CD4-positive, CD25-positive, alpha-beta regulatory T cell (primary cell): ENCODE measurements around the gene PRKG1. TPM values are rescaled to one million over a fixed set of nuclear protein-coding genes. Genes with fewer than 3 reads are reported as not detected.
"Not testable (repeated sequence)": the region's sequence is repeated elsewhere in the genome, so short reads cannot be mapped to it uniquely, and the experiment has no call there.

Source experiments
- ATAC-seq, 2 donors: fragments of 150-1000 bp; cut with Tn5 transposase; one replicate each; pipeline ENCODE4 v1.10.0; 2021; ENCODE audit warnings: low read depth in 2 of 2, moderate number of reproducible peaks in 2 of 2, moderate library complexity in 1 of 2
- DNase-seq, 3 donors: peaks; one replicate each; pipeline versions ENCODE4 v3.0.0 to v3.0.0-alpha.2; 2012 to 2022; ENCODE audit warnings: mixed read lengths in 1 of 3
- H3K27ac ChIP-seq: one replicate; pipeline ENCODE4 v1.7.0; 2013; ENCODE audit warnings: mild to moderate bottlenecking, low read length; ENCODE audit not compliant: insufficient read depth, poor library complexity, severe bottlenecking
- H3K27me3 ChIP-seq: one replicate; pipeline ENCODE4 v1.7.0; 2013; ENCODE audit warnings: low read length; ENCODE audit not compliant: control insufficient read depth, insufficient read depth
- H3K36me3 ChIP-seq: one replicate; pipeline ENCODE4 v1.7.0; 2013; ENCODE audit warnings: mild to moderate bottlenecking, low read length, moderate library complexity; ENCODE audit not compliant: control insufficient read depth, insufficient read depth
- H3K4me1 ChIP-seq: 2 replicates; pipeline ENCODE4 v1.7.0; 2013; ENCODE audit warnings: mild to moderate bottlenecking, low read length; ENCODE audit not compliant: insufficient read depth, control insufficient read depth, poor library complexity, severe bottlenecking
- H3K4me3 ChIP-seq: one replicate; pipeline ENCODE4 v1.7.0; 2013; ENCODE audit warnings: low read depth, mild to moderate bottlenecking, low read length, moderate library complexity
- H3K9me3 ChIP-seq, 2 experiments: 1 replicate in 1 of 2; 2 replicates in 1 of 2; pipeline ENCODE4 v1.7.0; 2013; ENCODE audit warnings: low read length in 2 of 2, mild to moderate bottlenecking in 1 of 2, moderate library complexity in 1 of 2; ENCODE audit not compliant: control insufficient read depth in 2 of 2
- H3K27ac Mint-ChIP-seq, 3 donors: one replicate each; pipeline ENCODE4 v1.8.0; 2020 to 2022; ENCODE audit warnings: mild to moderate bottlenecking in 3 of 3, mixed read lengths in 3 of 3, moderate library complexity in 2 of 3
- H3K27me3 Mint-ChIP-seq: one replicate; pipeline ENCODE4 v1.8.0; 2022; ENCODE audit warnings: mild to moderate bottlenecking, mixed read lengths
- H3K36me3 Mint-ChIP-seq: one replicate; pipeline ENCODE4 v1.8.0; 2020; ENCODE audit warnings: mixed read lengths
- H3K4me1 Mint-ChIP-seq, 4 donors: one replicate each; pipeline ENCODE4 v1.8.0; 2020 to 2022; ENCODE audit warnings: mixed read lengths in 4 of 4, mild to moderate bottlenecking in 1 of 4
- H3K4me3 Mint-ChIP-seq, 4 donors: one replicate each; pipeline ENCODE4 v1.8.0; 2020 to 2022; ENCODE audit warnings: mild to moderate bottlenecking in 4 of 4, mixed read lengths in 4 of 4, moderate library complexity in 3 of 4
- H3K9me3 Mint-ChIP-seq, 7 donors: one replicate each; pipeline ENCODE4 v1.8.0; 2020 to 2022; ENCODE audit warnings: mixed read lengths in 7 of 7, mild to moderate bottlenecking in 3 of 7, moderate library complexity in 2 of 7
- polyA plus RNA-seq, 4 donors: library from polyadenylated mRNA; unstranded; fragments of 300-500 nt; fragmentation: Illumina TruSeq; gene quantifications; one replicate each; pipeline ENCODE4 v1.2.3, GENCODE V29; 2021
- total RNA-seq: library from RNA; stranded (reverse); gene quantifications from one replicate; pipeline ENCODE4 v1.2.3, GENCODE V29; 2022

Gene PRKG1
- total and polyA plus RNA-seq, 5 donors from 2014 or later, result 0.30 TPM; not detected in 4

DNA sequence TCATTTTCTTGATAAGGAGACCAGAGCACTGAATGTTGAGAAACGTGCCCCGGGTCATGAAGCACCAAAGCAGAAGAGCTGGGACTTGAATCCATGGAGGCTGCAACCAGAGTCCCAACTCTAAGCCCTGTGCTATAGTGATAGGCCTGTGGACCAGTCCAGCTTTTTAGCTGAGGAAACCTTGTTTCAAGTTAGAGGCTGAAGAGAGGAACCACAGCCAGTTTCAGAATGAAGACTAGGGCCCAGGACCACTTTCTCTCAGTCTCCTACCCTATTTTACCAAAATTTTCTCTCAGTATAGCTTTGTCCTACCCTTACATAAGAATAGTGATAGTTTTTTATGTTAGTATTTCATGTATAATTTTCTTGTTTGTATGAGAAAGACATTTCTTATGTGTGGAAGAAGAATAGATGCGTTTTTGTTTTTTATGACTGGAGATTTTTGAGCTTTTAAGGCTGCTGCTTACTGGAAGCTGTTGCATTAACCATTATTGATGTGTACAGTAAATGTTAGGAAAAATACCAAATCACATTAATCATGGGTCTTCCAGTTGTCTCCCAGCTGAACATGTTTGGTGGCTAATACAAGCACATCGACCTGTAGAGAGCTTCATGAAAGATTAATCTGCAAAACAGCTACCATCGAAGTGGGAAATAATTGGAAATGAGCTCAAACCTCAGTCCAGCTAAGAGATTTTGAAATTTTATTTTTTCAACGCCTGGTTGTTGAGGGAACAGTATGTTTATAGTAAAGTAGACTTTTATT is 670.1 kb downstream of the PRKG1 start:
- H3K4me1 ChIP-seq, result no peaks in the 10 kb centered on the region
- H3K27me3 Mint-ChIP-seq, result peaks cover 5% of the 10 kb centered on the region
- H3K27ac Mint-ChIP-seq, result no peak overlapping the region
- no peak overlapping the region for H3K4me3 Mint-ChIP-seq
- H3K27me3 ChIP-seq, result peaks cover 5% of the 10 kb centered on the region
- H3K36me3 Mint-ChIP-seq, result no peaks in the 10 kb centered on the region
- no peaks in the 10 kb centered on the region for H3K9me3 ChIP-seq
- ATAC-seq (no peak), DNase-seq (no peak)
- no peaks in the 10 kb centered on the region for H3K9me3 Mint-ChIP-seq
- H3K4me1 Mint-ChIP-seq, result no peaks in the 10 kb centered on the region
- no peak overlapping the region for H3K4me3 ChIP-seq
- H3K27ac ChIP-seq, result no peak overlapping the region
- H3K36me3 ChIP-seq, result no peaks in the 10 kb centered on the region

DNA sequence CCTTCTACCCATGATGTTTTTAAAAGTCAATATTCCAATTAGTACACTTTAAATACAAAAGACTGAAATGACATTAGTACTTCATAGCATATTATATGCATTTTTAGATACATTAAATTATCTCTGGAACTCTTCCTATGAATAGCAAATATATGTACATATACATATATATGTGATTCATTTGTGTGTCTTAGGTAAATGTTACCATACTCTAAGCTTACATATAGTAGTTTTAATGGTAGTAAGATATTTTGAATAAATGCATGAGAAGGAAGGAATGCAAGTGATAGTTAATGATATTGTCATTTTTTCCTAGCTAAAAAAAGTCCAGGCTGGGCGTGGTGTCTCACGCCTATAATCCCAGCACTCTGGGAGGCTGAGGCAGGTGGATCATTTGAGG is 671.1 kb downstream of the PRKG1 start:
- Mint-ChIP-seq H3K4me3 (no peak overlapping the region), H3K9me3 (no peaks in the 10 kb centered on the region), H3K27me3 (peaks cover 5% of the 10 kb centered on the region), H3K27ac (no peak overlapping the region), H3K36me3 (no peaks in the 10 kb centered on the region), H3K4me1 (no peaks in the 10 kb centered on the region)
- no peaks in the 10 kb centered on the region for H3K36me3 ChIP-seq
- ATAC-seq (no peak), DNase-seq (no peak)
- H3K27ac ChIP-seq, result no peak overlapping the region
- peaks cover 5% of the 10 kb centered on the region for H3K27me3 ChIP-seq
- no peaks in the 10 kb centered on the region for H3K4me1 ChIP-seq
- no peak overlapping the region for H3K4me3 ChIP-seq
- H3K9me3 ChIP-seq, result no peaks in the 10 kb centered on the region

DNA sequence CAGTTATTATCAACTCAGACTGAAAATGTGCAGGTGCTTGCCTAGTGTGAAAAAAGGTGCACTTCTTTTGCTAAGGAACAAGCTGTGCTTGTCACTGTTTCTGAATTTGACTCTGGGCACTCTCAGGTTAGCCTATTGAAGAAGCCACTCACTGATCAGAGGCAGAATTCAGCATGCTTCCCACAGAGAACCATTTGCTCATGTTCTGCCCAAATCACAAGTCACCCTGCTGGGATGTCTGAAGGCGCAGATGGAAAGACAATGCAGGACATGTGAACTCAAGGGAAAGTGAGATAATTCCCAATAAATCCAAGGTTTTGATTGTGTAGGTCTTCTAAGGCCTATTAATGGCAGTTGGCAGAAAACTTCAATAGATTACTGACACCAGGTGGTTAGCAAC is 672.9 kb downstream of the PRKG1 start:
- no peaks in the 10 kb centered on the region for H3K36me3 Mint-ChIP-seq

DNA sequence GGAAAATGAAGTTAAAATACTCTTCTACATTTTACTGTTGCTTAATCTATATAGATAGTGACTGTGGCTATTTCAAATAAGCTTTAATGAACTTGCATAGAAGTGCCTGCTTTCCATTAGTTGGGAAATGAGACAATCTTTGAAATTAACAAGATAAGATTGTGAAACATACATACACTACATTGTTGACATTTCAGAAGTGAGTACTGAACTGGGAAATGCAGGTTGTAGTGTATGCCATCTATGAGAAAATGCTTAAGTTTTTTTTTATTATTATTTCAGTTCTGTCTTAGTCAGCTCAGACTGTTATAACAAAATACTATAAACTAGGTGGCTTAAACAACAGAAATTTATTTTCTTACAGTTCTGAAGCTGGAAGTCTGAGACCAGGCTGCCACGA is 674.7 kb downstream of the PRKG1 start:
- Mint-ChIP-seq H3K27me3 (no peaks in the 10 kb centered on the region), H3K4me3 (no peak overlapping the region), H3K36me3 (no peaks in the 10 kb centered on the region), H3K9me3 (peaks cover 0 to 2% (median 0%) of the 10 kb centered on the region in 7 donors), H3K4me1 (no peaks in the 10 kb centered on the region), H3K27ac (no peak overlapping the region)
- DNase-seq (no peak), ATAC-seq (no peak)
- no peak overlapping the region for H3K27ac ChIP-seq
- H3K4me1 ChIP-seq, result no peaks in the 10 kb centered on the region
- H3K9me3 ChIP-seq, result no peaks in the 10 kb centered on the region
- no peak overlapping the region for H3K4me3 ChIP-seq
- no peaks in the 10 kb centered on the region for H3K36me3 ChIP-seq
- H3K27me3 ChIP-seq, result no peaks in the 10 kb centered on the region

More for the DNA sequence above, 672.9 kb downstream of the PRKG1 start:
- Mint-ChIP-seq H3K4me3 (no peak overlapping the region), H3K4me1 (no peaks in the 10 kb centered on the region), H3K9me3 (no peaks in the 10 kb centered on the region), H3K27ac (no peak overlapping the region), H3K27me3 (peaks cover under 1% of the 10 kb centered on the region)
- Histone ChIP-seq H3K4me3 (no peak overlapping the region), H3K9me3 (no peaks in the 10 kb centered on the region), H3K27me3 (no peaks in the 10 kb centered on the region), H3K4me1 (no peaks in the 10 kb centered on the region), H3K27ac (no peak overlapping the region), H3K36me3 (no peaks in the 10 kb centered on the region)
- no peak for ATAC-seq
- no peak for DNase-seq

DNA sequence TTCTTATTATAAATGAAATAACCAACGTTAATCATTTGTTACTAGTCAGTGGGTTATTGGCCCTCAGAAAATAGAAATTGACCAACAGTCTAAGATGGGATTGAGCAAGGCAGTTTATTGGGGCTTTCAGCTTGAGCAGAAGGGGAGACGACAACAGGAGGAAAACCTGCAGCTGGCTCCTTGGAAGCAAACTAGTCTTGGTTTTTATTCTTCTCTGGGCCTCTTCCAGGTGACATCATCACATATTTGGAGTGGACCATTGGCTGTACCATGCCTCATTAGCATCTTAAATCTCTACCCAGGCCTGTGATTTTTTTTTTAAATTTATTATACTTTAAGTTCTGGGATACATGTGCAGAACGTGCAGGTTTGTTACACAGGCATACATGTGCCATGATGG is 684.1 kb downstream of the PRKG1 start:
- peaks cover 0 to 4% (median 0%) of the 10 kb centered on the region in 7 donors for H3K9me3 Mint-ChIP-seq
- H3K27ac Mint-ChIP-seq, result no peak overlapping the region
- no peak overlapping the region for H3K4me3 Mint-ChIP-seq
- Histone ChIP-seq H3K9me3 (no peaks in the 10 kb centered on the region), H3K36me3 (no peaks in the 10 kb centered on the region), H3K4me3 (no peak overlapping the region), H3K27ac (no peak overlapping the region), H3K27me3 (no peaks in the 10 kb centered on the region), H3K4me1 (no peaks in the 10 kb centered on the region)
- H3K27me3 Mint-ChIP-seq, result peaks cover 4% of the 10 kb centered on the region
- H3K4me1 Mint-ChIP-seq, result no peaks in the 10 kb centered on the region
- no peaks in the 10 kb centered on the region for H3K36me3 Mint-ChIP-seq
- no peak for DNase-seq
- ATAC-seq, result no peak

DNA sequence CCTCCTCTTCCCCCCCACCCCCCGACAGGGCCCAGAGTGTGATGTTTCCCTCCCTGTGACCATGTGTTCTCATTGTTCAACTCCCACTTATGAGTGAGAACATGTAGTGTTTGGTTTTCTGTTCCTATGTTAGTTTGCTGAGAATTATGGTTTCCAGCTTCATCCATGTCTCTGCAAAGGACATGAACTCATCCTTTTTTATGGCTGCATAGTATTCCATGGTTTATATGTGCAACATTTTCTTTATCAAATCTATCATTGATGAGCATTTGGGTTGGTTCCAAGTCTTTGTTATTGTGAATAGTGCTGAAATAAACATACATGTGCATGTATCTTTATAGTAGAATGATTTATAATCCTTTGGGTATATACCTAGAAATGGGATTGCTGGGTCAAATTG is 684.6 kb downstream of the PRKG1 start:
- DNase-seq, H3K36me3 Mint-ChIP-seq, H3K4me3 ChIP-seq, H3K4me3 Mint-ChIP-seq, H3K27me3 Mint-ChIP-seq, H3K9me3 Mint-ChIP-seq, H3K4me1 ChIP-seq, ATAC-seq, H3K9me3 ChIP-seq, H3K27ac ChIP-seq, H3K36me3 ChIP-seq, H3K27ac Mint-ChIP-seq, H3K27me3 ChIP-seq, H3K4me1 Mint-ChIP-seq: not testable (repeated sequence)

DNA sequence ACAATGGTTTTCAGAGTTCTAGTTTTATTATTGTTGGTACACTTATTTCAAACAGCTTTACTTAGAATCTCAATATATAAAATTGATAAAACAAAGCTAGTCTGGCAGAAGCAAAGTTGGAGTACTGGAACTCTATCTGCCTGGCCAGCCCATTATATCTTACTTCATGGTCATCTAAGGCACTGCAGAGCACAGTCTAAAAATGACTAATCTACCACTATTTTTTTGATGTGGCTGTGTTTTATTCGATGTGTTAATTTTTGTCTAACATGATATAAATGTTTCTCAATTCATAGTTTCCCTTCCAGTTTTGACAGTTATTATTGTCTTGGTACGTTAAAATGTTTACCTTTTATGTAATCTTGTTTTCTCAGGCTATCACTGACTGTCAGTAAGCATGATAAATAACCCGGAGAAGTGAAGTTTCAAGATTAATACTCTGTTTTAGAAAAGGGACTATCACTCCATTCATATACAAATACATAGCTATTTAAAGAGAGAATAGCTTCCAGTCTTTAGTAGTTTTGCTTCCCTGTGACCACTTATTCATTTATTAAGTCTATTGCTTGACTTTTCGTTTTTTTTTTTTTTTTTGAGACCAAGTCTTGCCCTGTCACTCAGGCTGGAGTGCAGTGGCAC is 685.7 kb downstream of the PRKG1 start:
- Histone ChIP-seq H3K9me3 (no peaks in the 10 kb centered on the region), H3K4me1 (no peaks in the 10 kb centered on the region), H3K27ac (no peak overlapping the region), H3K4me3 (no peak overlapping the region), H3K27me3 (no peaks in the 10 kb centered on the region), H3K36me3 (no peaks in the 10 kb centered on the region)
- Mint-ChIP-seq H3K36me3 (no peaks in the 10 kb centered on the region), H3K27ac (no peak overlapping the region), H3K4me1 (no peaks in the 10 kb centered on the region), H3K4me3 (no peak overlapping the region), H3K27me3 (peaks cover 4% of the 10 kb centered on the region), H3K9me3 (no peaks in the 10 kb centered on the region)
- no peak for DNase-seq
- ATAC-seq, result no peak
